Mesodermal cell (in vitro differentiated cells): ENCODE measurements around the gene PROCA1.

ENCODE experiments used
- H3K27ac ChIP-seq: 2 replicates; pipeline ENCODE4 v1.7.0; 2013; ENCODE audit warnings: mild to moderate bottlenecking, low read depth, low read length, moderate library complexity; ENCODE audit not compliant: severe bottlenecking
- H3K36me3 ChIP-seq: 2 replicates; pipeline ENCODE4 v1.7.1; 2013; ENCODE audit warnings: mild to moderate bottlenecking, low read length, moderate library complexity; ENCODE audit not compliant: control insufficient read depth, insufficient read depth
- H3K4me1 ChIP-seq: one replicate; pipeline ENCODE4 v1.7.1; 2013; ENCODE audit warnings: mild to moderate bottlenecking, low read length; ENCODE audit not compliant: insufficient read depth, control insufficient read depth, poor library complexity, severe bottlenecking
- H3K4me3 ChIP-seq: 2 replicates; pipeline ENCODE4 v1.7.0; 2013; ENCODE audit warnings: low read length, control low read depth, mild to moderate bottlenecking; ENCODE audit not compliant: insufficient read depth, poor library complexity, severe bottlenecking; ENCODE audit errors: extremely low read depth
- H3K9me3 ChIP-seq: 2 replicates; pipeline ENCODE4 v1.7.1; 2013; ENCODE audit warnings: mild to moderate bottlenecking, low read length, moderate library complexity; ENCODE audit not compliant: control insufficient read depth
- WGBS, 2 experiments: methylation state at CpG; one replicate each; pipeline ENCODE4 v1.1.5; 2013; ENCODE audit warnings: missing lambda C conversion rate in 2 of 2; ENCODE audit not compliant: insufficient coverage in 2 of 2; 5-methylcytosine and 5-hydroxymethylcytosine counted together

Gene PROCA1

GRCh38 chr17:28685366-28685765 is 26.3 kb downstream of the PROCA1 start:
- Histone ChIP-seq H3K36me3 (peaks cover 98% of the 10 kb centered on the region), H3K4me3 (no peak overlapping the region), H3K9me3 (no peaks in the 10 kb centered on the region), H3K4me1 (no peaks in the 10 kb centered on the region), H3K27ac (no peak overlapping the region)
- WGBS, 2 experiments, result 85 to 98% methylated on average over 5 of the region's 5 CpGs

GRCh38 chr17:28684963-28685362 is 26.7 kb downstream of the PROCA1 start:
- 93 to 96% methylated on average over 3 of the region's 3 CpGs for WGBS, 2 experiments
- peaks cover 94% of the 10 kb centered on the region for H3K36me3 ChIP-seq
- no peaks in the 10 kb centered on the region for H3K4me1 ChIP-seq
- H3K27ac ChIP-seq, result no peak overlapping the region
- H3K9me3 ChIP-seq, result no peaks in the 10 kb centered on the region
- H3K4me3 ChIP-seq, result no peak overlapping the region

GRCh38 chr17:28682655-28683054 is 29.0 kb downstream of the PROCA1 start:
- no peak overlapping the region for H3K27ac ChIP-seq
- H3K9me3 ChIP-seq, result no peaks in the 10 kb centered on the region
- WGBS, 2 experiments, result 95 to 98% methylated on average over 7 to 9 of the region's 11 CpGs
- peaks cover 90% of the 10 kb centered on the region for H3K36me3 ChIP-seq
- no peaks in the 10 kb centered on the region for H3K4me1 ChIP-seq
- no peak overlapping the region for H3K4me3 ChIP-seq

- Histone ChIP-seq H3K27ac (no peak overlapping the region), H3K36me3 (peaks cover 90% of the 10 kb centered on the region), H3K4me1 (no peaks in the 10 kb centered on the region), H3K9me3 (no peaks in the 10 kb centered on the region), H3K4me3 (no peak overlapping the region)
- WGBS, 2 experiments, result 94 to 95% methylated on average over 4 to 5 of the region's 7 CpGs
Observed at GRCh38 chr17:28675980-28676379, 35.7 kb downstream of the PROCA1 start.

- WGBS, 2 experiments, result 100% methylated on average over 1 of the region's 3 CpGs; no CpG with 5 or more reads in 1 of the 2 experiments
- Histone ChIP-seq H3K4me3 (no peak overlapping the region), H3K9me3 (no peaks in the 10 kb centered on the region), H3K36me3 (peaks cover 90% of the 10 kb centered on the region), H3K27ac (no peak overlapping the region), H3K4me1 (no peaks in the 10 kb centered on the region)
Observed at GRCh38 chr17:28675490-28675889, 36.2 kb downstream of the PROCA1 start.

- H3K36me3 ChIP-seq, result peaks cover 91% of the 10 kb centered on the region
- no peak overlapping the region for H3K4me3 ChIP-seq
- no peaks in the 10 kb centered on the region for H3K4me1 ChIP-seq
- H3K27ac ChIP-seq, result no peak overlapping the region
- no peaks in the 10 kb centered on the region for H3K9me3 ChIP-seq
- WGBS, 2 experiments, result 100% methylated on average over 1 of the region's 1 CpG; no CpG with 5 or more reads in 1 of the 2 experiments
Observed at GRCh38 chr17:28669918-28670317, 41.8 kb downstream of the PROCA1 start.

- 80% methylated on average over 1 of the region's 1 CpG; no CpG with 5 or more reads in 1 of the 2 experiments for WGBS, 2 experiments
- no peak overlapping the region for H3K27ac ChIP-seq
- H3K4me3 ChIP-seq, result no peak overlapping the region
- H3K36me3 ChIP-seq, result peaks cover 82% of the 10 kb centered on the region
- H3K9me3 ChIP-seq, result no peaks in the 10 kb centered on the region
- H3K4me1 ChIP-seq, result no peaks in the 10 kb centered on the region
Observed at GRCh38 chr17:28667870-28668269, 43.8 kb downstream of the PROCA1 start.

- H3K9me3 ChIP-seq, result no peaks in the 10 kb centered on the region
- no peak overlapping the region for H3K27ac ChIP-seq
- WGBS, 2 experiments, result 93 to 100% methylated on average over 2 of the region's 2 CpGs
- H3K4me3 ChIP-seq, result no peak overlapping the region
- H3K36me3 ChIP-seq, result peaks cover 65% of the 10 kb centered on the region
- peaks cover 2% of the 10 kb centered on the region for H3K4me1 ChIP-seq
Observed at GRCh38 chr17:28665994-28666393, 45.7 kb downstream of the PROCA1 start.

- Histone ChIP-seq H3K36me3 (peaks cover 62% of the 10 kb centered on the region), H3K4me3 (peak overlapping the region; percentile 86), H3K27ac (no peak overlapping the region)
Observed at GRCh38 chr17:28663723-28664122, 48.0 kb downstream of the PROCA1 start.

GRCh38 chr17:28662527-28662829 is 49.2 kb downstream of the PROCA1 start:
- peak overlapping the region; percentile 86 for H3K4me3 ChIP-seq
- WGBS, 2 experiments, result 0% methylated on average over 1 to 6 of the region's 10 CpGs
- peaks cover 4% of the 10 kb centered on the region for H3K4me1 ChIP-seq
- H3K27ac ChIP-seq, result peak overlapping the region; percentile 92
- H3K9me3 ChIP-seq, result peaks cover 13% of the 10 kb centered on the region
- peaks cover 60% of the 10 kb centered on the region for H3K36me3 ChIP-seq

More at GRCh38 chr17:28663723-28664122, 48.0 kb downstream of the PROCA1 start:
- peaks cover 13% of the 10 kb centered on the region for H3K9me3 ChIP-seq
- peaks cover 4% of the 10 kb centered on the region for H3K4me1 ChIP-seq

- 0 to 1% methylated on average over 56 to 59 of the region's 66 CpGs for WGBS, 2 experiments
- peaks cover 4% of the 10 kb centered on the region for H3K4me1 ChIP-seq
- peak within 1 kb of the TSS; percentile 92 for H3K27ac ChIP-seq
- H3K9me3 ChIP-seq, result peaks cover 13% of the 10 kb centered on the region
- H3K36me3 ChIP-seq, result peaks cover 64% of the 10 kb centered on the region
- H3K4me3 ChIP-seq, result peak within 1 kb of the TSS; percentile 86
Observed at GRCh38 chr17:28661635-28662526, 49.8 kb downstream of the PROCA1 start, which contains the start of the genes SDF2 and SUPT6H. Gene SDF2, minus strand, starts transcription at chr17:28661906. Its CDS starts 30 bp downstream, at chr17:28661876. Gene SUPT6H, plus strand, starts transcription at chr17:28662205. Its CDS starts 11,197 bp downstream, at chr17:28673402.
